NCI-H1092 (cell line): ENCODE results near the gene STX1A.
A peak's percentile ranks its signal among the peaks of the same experiment; 100 is the strongest.

Source experiments
- DNase-seq: peaks from one replicate; lab custom pipeline; 2025; lab: John Stamatoyannopoulos, UW

Gene STX1A

GRCh38 chr7:73718905-73719805, at the start of gene STX1A:
STX1A (minus strand) TSS chr7:73719669; CDS start chr7:73719631, 38 bp downstream.
- DNase-seq = peak; percentile 66

GRCh38 chr7:73768641-73769480, 49.4 kb upstream of the STX1A start:
- peak; percentile 19 for DNase-seq

GRCh38 chr7:73766556-73767229, 47.2 kb upstream of the STX1A start:
- DNase-seq = no peak

- no peak for DNase-seq
Observed at GRCh38 chr7:73762659-73762999, 43.2 kb upstream of the STX1A start.

- DNase-seq = no peak
Observed at GRCh38 chr7:73761854-73762658, 42.6 kb upstream of the STX1A start.

- DNase-seq = no peak
Observed at GRCh38 chr7:73758581-73759138, 39.2 kb upstream of the STX1A start.

- DNase-seq = no peak
Observed at GRCh38 chr7:73749931-73750776, 30.7 kb upstream of the STX1A start.

GRCh38 chr7:73746378-73746777, 26.9 kb upstream of the STX1A start:
- peak; percentile 29 for DNase-seq

- DNase-seq = peak; percentile 96
Observed at GRCh38 chr7:73742753-73743641, 23.5 kb upstream of the STX1A start.

GRCh38 chr7:73742338-73742752, 22.9 kb upstream of the STX1A start:
- no peak for DNase-seq

- peak; percentile 81 for DNase-seq
Observed at GRCh38 chr7:73741600-73741999, 22.1 kb upstream of the STX1A start.

- no peak for DNase-seq
Observed at GRCh38 chr7:73740771-73741170, 21.3 kb upstream of the STX1A start.

GRCh38 chr7:73740212-73740611, 20.7 kb upstream of the STX1A start:
- no peak for DNase-seq

- DNase-seq = no peak
Observed at GRCh38 chr7:73739387-73739767, 19.9 kb upstream of the STX1A start.

GRCh38 chr7:73738612-73739386, 19.3 kb upstream of the STX1A start, which contains the start of gene ABHD11:
ABHD11 (minus strand) TSS chr7:73738802; CDS start chr7:73738770, 32 bp downstream.
- peak; percentile 98 for DNase-seq

GRCh38 chr7:73738220-73738611, 18.7 kb upstream of the STX1A start:
- DNase-seq = no peak

- no peak for DNase-seq
Observed at GRCh38 chr7:73737491-73738219, 18.2 kb upstream of the STX1A start.

- no peak for DNase-seq
Observed at GRCh38 chr7:73736885-73737284, 17.4 kb upstream of the STX1A start.
